Limb (tissue), 2 donors: ENCODE measurements around the gene PGAP3.

ENCODE experiments used
- DNase-seq, 2 donors: peaks; one replicate each; pipeline ENCODE4 v3.0.0-alpha.2; 2016; ENCODE audit errors: extremely low spot score in 2 of 2

PGAP3 gene

GRCh38 chr17:39660397-39661385 is 27.2 kb downstream of the PGAP3 start:
- peak in 1 of 2 donors; percentile 52 for DNase-seq

GRCh38 chr17:39660011-39660360 is 27.9 kb downstream of the PGAP3 start:
- DNase-seq, result no peak

GRCh38 chr17:39659279-39660010 is 28.4 kb downstream of the PGAP3 start:
- no peak for DNase-seq

- DNase-seq, result no peak
Measured at GRCh38 chr17:39658760-39659159, 29.1 kb downstream of the PGAP3 start.

GRCh38 chr17:39658346-39658745 is 29.5 kb downstream of the PGAP3 start:
- no peak for DNase-seq

- no peak for DNase-seq
Measured at GRCh38 chr17:39655105-39655504, 32.8 kb downstream of the PGAP3 start.

GRCh38 chr17:39653662-39654331 is 34.1 kb downstream of the PGAP3 start:
- no peak for DNase-seq

DNA sequence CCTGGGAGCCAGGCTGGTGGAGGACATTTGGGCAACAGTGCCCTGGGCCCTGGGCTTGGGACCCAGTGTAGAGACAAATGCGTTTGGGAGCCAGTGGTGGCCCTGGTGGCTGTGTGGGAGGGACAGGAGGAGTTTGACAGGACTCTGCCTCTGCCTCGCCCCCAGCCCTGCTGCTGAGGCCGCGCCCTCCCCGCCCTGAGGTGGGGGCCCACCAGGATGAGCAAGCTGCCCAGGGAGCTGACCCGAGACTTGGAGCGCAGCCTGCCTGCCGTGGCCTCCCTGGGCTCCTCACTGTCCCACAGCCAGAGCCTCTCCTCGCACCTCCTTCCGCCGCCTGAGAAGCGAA is 34.6 kb downstream of the PGAP3 start:
- DNase-seq, result no peak

- no peak for DNase-seq
Measured at GRCh38 chr17:39652587-39653315, 35.1 kb downstream of the PGAP3 start.

DNA sequence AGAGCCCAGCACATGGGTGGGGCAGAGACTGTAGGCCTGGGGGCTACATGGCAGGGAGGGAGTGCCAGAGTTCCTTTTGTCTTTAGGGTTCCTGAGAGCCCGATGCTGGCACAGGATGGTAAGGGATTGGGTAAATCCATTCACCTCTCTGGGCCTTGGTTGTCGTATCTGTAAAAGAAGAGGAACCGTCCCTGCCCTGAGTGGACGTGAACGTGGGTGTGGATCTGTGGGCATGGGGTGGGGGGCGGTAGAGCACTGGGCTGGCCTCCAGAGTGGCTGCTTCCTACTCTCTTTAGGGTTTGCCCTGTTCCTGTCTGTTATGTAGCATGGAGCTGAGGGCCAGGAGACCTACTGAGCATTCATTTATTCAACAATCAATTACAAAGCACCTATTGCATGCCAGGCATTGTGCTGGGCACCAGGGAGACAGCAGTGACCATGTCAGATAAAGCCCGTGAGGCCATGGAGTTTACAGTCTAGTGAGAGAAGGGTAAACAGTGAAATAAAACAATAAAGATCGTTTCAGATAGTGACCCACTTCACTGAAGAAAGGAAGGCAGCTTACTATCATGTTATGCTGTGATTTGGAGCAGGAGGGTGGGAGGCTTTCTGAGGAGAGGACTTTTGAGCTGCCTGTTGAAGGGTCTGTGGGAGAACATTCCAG is 35.8 kb downstream of the PGAP3 start:
- no peak for DNase-seq

DNA sequence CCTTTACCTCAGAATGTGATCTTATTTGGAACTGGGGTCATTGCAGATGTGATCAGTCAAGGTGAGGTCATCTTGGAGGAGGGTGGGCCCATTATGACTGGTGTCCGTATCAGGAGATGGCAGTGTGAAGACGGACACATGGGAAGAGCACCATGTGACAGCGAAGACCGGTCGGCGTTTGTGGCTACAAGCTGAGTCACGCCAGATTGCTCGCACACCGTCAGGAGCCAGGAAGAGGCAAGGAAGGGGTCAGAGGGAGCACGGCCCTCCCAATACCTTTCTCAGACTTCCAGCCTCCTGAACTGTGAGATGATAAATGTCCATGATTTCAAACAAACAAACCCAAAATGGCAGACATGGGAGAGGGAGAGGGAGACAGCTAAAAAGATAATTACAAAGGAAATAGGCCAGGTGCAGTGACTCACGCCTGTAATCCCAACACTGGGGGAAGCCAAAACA is 37.7 kb downstream of the PGAP3 start:
- no peak for DNase-seq

DNA sequence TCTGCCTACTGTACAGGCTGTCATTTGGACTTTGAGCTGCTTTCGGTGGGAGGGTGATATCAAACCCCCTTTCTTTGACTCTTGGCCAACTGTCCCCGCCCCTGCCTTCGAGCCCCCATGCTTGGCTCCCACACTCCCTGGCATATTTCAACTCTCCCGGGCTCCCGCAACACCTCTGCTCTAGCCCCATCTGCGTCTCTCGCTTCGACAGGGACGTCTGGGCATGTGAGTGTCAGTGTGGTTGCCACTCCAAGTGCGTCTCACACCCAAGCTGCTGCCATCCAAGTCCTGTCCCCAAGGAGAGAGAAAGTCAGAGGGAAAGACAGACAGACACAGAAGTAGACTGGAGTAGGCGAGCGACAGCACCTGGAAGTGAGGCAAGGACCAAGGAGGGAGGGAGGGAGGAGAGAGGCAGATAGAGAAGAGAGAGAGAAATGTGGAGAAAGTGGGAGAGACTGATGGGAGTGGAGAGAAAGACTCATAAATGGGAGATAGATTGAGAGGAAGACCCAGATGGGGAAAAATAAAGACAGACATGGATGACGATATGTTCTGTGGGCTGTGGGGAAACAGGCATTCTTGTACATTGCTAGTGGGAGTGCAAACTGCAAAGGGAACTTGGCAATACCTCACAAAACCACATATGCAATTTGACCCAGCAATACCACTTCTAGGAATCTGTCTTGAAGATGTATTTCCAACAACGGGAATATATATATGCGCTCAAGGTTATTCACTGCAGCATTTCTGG is 39.1 kb downstream of the PGAP3 start:
- no peak for DNase-seq

DNA sequence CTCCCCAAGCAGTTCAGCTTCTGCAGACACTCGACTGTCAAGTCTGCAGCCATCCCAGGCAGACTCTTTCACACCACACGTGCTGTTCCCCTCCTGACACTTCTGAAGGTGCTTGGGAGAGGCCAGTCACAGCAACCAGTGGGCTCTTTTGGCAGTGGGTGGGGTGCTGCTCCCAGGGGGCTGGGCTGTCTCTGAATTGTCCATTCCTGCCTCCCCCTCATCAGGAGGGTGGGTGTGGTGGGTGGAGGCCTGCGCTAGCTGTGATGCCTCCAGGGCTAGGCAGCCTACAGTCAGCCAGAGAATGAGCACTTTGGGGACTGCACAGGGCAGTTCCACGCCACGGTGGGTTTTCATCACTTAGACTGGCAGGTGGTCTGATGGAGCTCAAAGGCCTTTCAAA is 40.6 kb downstream of the PGAP3 start:
- DNase-seq, result no peak

DNA sequence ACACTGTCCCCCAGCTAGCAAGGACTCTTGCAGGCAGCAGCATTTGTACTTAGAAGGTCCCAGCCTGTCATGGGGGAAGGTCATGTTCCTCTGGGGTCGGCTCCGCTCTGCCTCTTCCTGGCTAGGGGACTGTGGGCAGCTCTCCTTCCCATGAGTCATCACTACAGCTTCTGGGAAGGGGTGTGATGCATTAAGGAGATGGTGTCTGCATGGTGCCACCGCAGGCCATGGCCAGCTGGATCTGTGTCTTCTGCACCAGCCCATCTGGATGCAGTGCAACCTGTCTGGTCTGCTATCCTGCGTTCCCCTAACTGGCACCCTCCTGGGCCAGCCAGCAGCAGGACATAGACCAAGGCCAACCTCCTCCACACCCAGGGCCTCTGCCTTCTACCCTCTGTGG is 44.6 kb downstream of the PGAP3 start:
- DNase-seq, result no peak

DNA sequence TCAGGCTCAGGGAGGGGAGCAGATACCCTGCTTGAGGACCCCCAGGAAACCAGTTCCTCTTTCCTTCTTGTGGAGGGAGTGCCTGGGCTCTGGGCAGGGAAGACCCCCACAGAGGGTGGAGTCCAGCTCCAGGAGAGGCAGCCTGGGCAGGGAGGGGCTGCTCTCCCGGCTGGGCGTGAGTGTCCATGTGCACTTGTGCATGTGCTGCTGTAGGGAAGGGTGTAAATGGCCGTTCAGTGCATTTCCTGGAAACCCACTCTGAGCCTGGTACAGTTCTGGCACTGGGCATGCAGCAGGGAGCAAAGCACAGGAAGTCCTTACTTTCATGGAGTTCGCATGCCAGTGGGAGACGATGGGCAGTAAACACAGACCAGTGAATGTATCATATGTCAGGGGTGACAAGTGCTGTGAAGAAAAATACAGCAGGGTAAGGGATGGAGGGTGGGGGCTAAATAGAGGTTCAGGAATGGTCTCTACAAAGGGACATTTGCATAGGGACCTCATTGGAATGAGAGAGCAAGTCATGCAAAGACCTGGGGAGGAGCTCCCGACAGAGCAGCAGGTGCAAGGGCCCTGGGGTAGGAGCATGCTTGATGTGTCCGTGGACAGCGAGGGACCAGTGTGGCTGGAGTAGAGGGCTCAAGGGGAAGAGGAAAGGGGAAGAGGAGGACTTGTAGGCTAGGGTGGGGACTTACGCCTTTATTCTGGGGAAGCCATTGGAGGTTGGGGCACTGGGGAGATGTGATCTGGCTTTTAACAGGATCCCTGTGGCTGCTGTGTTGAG is 45.4 kb downstream of the PGAP3 start:
- DNase-seq, result no peak

DNA sequence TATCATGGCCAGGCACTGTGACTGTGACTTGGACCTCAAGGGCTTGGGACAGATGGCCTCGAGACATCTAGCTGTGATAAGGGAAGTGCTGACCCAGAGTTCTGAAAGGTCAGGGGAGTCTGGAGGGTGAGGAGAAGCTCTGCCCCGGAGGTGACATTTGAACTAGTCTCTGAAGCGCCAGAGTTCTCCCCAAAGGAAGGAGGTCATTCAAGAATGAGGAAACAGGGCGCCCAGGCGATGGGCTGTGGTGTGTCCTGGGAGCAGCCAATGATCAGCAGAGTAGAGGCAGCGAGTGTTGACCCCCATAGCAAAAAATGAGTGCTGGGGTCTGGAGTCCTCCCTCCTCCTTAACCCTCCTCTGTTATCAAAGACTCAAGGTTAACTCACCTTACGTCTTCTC is 46.0 kb downstream of the PGAP3 start:
- DNase-seq, result no peak

- no peak for DNase-seq
Measured at GRCh38 chr17:39641097-39641496, 46.8 kb downstream of the PGAP3 start.

DNA sequence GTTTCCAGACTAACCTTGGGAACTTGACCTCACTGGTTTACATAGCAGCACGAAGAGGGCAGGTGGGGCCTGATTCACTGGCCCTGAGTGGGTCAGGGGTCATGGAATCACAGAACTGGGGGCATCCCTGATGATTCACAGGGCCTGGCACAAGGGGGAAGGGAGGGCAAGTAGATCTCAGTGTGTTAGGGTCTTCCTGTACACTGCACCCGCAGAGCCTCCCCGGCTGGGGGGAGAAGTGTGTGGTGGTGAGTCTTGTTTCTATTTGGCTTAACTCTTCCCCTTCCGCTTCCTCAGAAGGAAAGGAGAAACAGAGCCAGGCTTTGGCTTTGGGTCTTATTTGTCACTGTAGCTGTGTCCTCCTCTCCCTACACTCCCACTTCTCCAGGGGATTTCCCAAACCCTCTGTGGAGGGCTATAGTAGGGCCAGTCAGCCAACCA is 47.2 kb downstream of the PGAP3 start:
- DNase-seq, result no peak
